ENCODE measurements around the gene CRADD.
A peak's percentile ranks its signal among the peaks of the same experiment; 100 is the strongest.

Gene CRADD

GRCh38 chr12:93888964-93889363 lies 211.8 kb downstream of the CRADD start:
- no peak for DNase-seq (ENCODE audit: low read depth, low spot score)
- in situ Hi-C loops (cut with HindIII; ENCODE audit: low sequenced_read_pairs) = no loop called here
- no peak for TF ChIP-seq CTCF (IDR thresholded peaks at IDR 0.05; ENCODE audit: low read depth, low read length)
- H3K4me3 ChIP-seq (ENCODE audit: low read depth, low read length) = no peak overlapping the region

- no peak for DNase-seq (ENCODE audit: low read depth, low spot score)
- H3K4me3 ChIP-seq (ENCODE audit: low read depth, low read length) = no peak overlapping the region
- in situ Hi-C loops (cut with HindIII; ENCODE audit: low sequenced_read_pairs) = no loop called here
- no peak for TF ChIP-seq CTCF (IDR thresholded peaks at IDR 0.05; ENCODE audit: low read depth, low read length)
Measured at GRCh38 chr12:93889516-93890212, 212.5 kb downstream of the CRADD start.

GRCh38 chr12:93892423-93893268 lies 215.5 kb downstream of the CRADD start:
- in situ Hi-C loops (cut with HindIII; ENCODE audit: low sequenced_read_pairs) = no loop called here
- no peak for DNase-seq (ENCODE audit: low read depth, low spot score)
- no peak overlapping the region for H3K4me3 ChIP-seq (ENCODE audit: low read depth, low read length)
- TF ChIP-seq CTCF (IDR thresholded peaks at IDR 0.05; ENCODE audit: low read depth, low read length) = no peak

DNA sequence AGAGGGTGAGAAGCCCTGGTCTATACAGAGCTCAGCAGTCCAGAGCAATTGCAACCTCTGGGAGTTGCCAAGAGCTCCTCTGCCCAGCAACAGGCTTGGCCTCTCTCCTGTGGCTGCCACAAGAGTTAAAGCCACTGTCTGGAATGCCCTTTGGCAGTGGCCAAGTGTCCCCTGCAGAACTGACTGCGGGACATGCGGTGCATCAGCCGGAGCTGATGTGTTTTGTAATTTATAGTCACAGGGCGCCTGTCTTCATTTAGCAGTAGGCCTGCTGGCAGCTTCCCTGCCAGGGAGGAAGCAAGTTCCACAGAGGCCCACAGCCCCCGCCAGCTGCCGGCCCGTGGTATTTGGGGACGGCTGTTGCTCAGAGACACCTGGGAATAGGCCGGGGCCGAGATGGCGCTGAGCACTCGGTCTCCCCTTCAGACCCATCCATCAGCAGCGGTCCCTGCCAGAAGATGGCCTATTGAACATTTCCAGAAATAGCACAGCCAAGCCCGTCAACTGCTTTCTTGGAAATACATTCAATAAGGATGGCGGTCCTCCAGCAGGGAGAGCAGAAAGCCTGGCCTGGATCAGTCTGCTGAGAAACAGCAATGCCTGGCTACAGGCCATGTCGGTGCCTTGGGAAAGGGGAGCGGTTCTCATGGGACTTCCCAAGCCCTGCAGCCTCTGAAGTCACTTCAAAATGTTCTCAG lies 217.4 kb downstream of the CRADD start:
- peak; percentile 83 for DNase-seq (ENCODE audit: low read depth, low spot score)
- H3K4me3 ChIP-seq (ENCODE audit: low read depth, low read length) = no peak overlapping the region
- TF ChIP-seq CTCF (IDR thresholded peaks at IDR 0.05; ENCODE audit: low read depth, low read length) = no peak
- in situ Hi-C loops (cut with HindIII; ENCODE audit: low sequenced_read_pairs) = no loop called here

DNA sequence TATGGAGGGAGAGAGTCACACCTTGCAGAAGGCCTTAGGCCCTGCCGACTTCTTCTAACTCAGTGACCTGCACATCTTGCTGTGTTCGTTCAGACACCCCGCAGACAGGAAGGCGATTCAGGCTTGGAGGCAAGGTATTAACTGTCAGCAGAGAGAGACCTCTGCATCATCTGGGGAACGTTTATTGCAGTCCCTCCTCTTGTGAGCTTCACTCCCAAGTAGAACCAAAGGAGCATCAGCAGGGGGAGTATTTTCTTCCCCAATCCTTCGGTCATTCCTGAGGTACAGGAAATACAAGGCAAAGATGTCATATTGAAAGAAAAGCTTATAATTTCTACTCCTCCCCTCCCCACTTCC lies 217.9 kb downstream of the CRADD start:
- H3K4me3 ChIP-seq (ENCODE audit: low read depth, low read length) = no peak overlapping the region
- in situ Hi-C loops (cut with HindIII; ENCODE audit: low sequenced_read_pairs) = no loop called here
- DNase-seq (ENCODE audit: low read depth, low spot score) = no peak
- no peak for TF ChIP-seq CTCF (IDR thresholded peaks at IDR 0.05; ENCODE audit: low read depth, low read length)

DNA sequence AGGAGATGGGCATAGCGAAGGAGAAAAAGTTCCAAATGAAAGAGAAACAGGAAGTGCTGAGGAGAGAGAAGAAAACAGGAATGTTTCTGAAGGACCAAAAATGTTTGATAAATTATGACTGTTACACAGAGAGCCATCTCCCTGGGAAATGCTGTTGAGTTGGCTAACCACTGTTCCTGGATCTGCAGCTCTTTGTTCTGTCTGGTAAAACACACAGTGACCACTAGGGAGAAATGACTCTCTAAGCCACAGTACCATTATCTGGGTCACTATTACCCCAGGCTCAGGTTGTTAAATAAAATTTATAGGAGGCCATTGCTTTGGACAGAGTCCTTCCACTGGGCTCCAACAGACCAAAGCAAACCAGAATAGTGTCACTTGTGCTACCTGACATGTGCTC lies 219.3 kb downstream of the CRADD start:
- in situ Hi-C loops (cut with HindIII; ENCODE audit: low sequenced_read_pairs) = no loop called here
- H3K4me3 ChIP-seq (ENCODE audit: low read depth, low read length) = no peak overlapping the region
- no peak for DNase-seq (ENCODE audit: low read depth, low spot score)
- TF ChIP-seq CTCF (IDR thresholded peaks at IDR 0.05; ENCODE audit: low read depth, low read length) = peak; percentile 26

All from astrocyte of the spinal cord (primary cell).